Tibial artery (tissue), 4 donors: Measurements from ENCODE around the gene CD177.
"Not testable (repeated sequence)": the region's sequence is repeated elsewhere in the genome, so short reads cannot be mapped to it uniquely, and the experiment has no call there.

Experiments
- DNase-seq, 2 donors: peaks; one replicate each; pipeline ENCODE4 v3.0.0-alpha.2; 2019
- H3K27ac ChIP-seq, 2 donors: fragments of 200-600 bp; sonication (generic) in 1 of 2; 1 replicate in 1 of 2; 2 replicates in 1 of 2; pipeline ENCODE4 v1.5.1; 2018 to 2019; ENCODE audit warnings: mild to moderate bottlenecking in 1 of 2
- H3K27me3 ChIP-seq, 2 donors: fragments of 200-600 bp; sonication (generic) in 1 of 2; one replicate each; pipeline versions ENCODE4 v1.5.1 to v1.6.0; 2016 to 2019
- H3K36me3 ChIP-seq, 3 donors: fragments of 200-600 bp; sonication (generic) in 2 of 3; one replicate each; pipeline ENCODE4 v1.5.1; 2016 to 2019; ENCODE audit warnings: mild to moderate bottlenecking in 2 of 3
- H3K4me1 ChIP-seq, 4 donors: fragments of 200-600 bp; sonication (generic) in 2 of 4; 1 replicate in 3 of 4; 2 replicates in 1 of 4; pipeline ENCODE4 v1.5.1; 2016 to 2019
- H3K4me3 ChIP-seq, 2 donors: fragments of 200-600 bp; sonication (generic) in 1 of 2; 1 replicate in 1 of 2; 2 replicates in 1 of 2; pipeline ENCODE4 v1.5.1; 2018 to 2019; ENCODE audit warnings: mild to moderate bottlenecking in 2 of 2
- H3K9me3 ChIP-seq, 3 donors: fragments of 200-600 bp; sonication (generic) in 1 of 3; one replicate each; pipeline ENCODE4 v1.5.1; 2016 to 2019
- intact Hi-C: fragments of 100-400 bp; cut with DNase I; formaldehyde crosslinking; loops from one replicate; pipeline ENCODE4 v1.15.0; 2023; ENCODE audit warnings: low total_unique reads
- TF ChIP-seq, protein P1 (sequence below), 2 experiments: fragments of 200-600 bp in 1 of 2; fragments of 450-650 bp in 1 of 2; IDR thresholded peaks; one replicate each; pipeline ENCODE4 v1.5.1; 2017 to 2019; ENCODE audit warnings: antibody characterized with exemption in 2 of 2, mild to moderate bottlenecking in 1 of 2, moderate library complexity in 1 of 2

The CD177 gene

GRCh38 chr19:43393501-43393900 is 40.0 kb downstream of the CD177 start:
- H3K27ac ChIP-seq, H3K9me3 ChIP-seq, intact Hi-C loops, DNase-seq, H3K36me3 ChIP-seq, H3K27me3 ChIP-seq, H3K4me1 ChIP-seq, H3K4me3 ChIP-seq: not testable (repeated sequence)

DNA sequence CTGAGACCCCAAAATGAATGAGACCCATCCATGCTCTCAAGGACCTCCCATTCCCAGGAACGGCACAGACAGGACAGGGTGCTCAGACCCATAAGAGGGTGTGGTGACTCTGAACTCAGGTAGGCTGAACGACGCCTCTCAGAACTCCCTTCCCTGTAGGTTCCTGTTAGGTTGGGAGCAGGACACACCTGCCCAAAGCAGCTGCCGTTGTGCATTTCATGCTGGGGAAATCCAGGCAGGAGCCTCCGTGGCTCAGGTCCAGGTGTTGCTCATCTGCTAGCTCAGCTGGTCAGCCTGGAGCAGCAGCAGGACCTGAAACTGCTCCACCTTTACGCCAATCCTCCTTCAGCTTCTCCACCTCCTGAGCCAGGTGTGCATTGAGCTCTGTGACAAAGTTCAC is 42.1 kb downstream of the CD177 start:
- no peaks in the 10 kb centered on the region for H3K4me1 ChIP-seq
- H3K27ac ChIP-seq: no peak overlapping the region
- H3K4me3 ChIP-seq: no peak overlapping the region
- no peak for DNase-seq
- peaks cover 0 to 2% of the 10 kb centered on the region in 2 donors for H3K27me3 ChIP-seq
- intact Hi-C loops: no loop called here
- H3K9me3 ChIP-seq: no peaks in the 10 kb centered on the region
- no peaks in the 10 kb centered on the region for H3K36me3 ChIP-seq
- TF ChIP-seq, protein P1, sequence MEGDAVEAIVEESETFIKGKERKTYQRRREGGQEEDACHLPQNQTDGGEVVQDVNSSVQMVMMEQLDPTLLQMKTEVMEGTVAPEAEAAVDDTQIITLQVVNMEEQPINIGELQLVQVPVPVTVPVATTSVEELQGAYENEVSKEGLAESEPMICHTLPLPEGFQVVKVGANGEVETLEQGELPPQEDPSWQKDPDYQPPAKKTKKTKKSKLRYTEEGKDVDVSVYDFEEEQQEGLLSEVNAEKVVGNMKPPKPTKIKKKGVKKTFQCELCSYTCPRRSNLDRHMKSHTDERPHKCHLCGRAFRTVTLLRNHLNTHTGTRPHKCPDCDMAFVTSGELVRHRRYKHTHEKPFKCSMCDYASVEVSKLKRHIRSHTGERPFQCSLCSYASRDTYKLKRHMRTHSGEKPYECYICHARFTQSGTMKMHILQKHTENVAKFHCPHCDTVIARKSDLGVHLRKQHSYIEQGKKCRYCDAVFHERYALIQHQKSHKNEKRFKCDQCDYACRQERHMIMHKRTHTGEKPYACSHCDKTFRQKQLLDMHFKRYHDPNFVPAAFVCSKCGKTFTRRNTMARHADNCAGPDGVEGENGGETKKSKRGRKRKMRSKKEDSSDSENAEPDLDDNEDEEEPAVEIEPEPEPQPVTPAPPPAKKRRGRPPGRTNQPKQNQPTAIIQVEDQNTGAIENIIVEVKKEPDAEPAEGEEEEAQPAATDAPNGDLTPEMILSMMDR (IDR thresholded peaks at IDR 0.05): no peak

- no peak for DNase-seq
- Histone ChIP-seq H3K4me1 (no peaks in the 10 kb centered on the region), H3K9me3 (no peaks in the 10 kb centered on the region), H3K36me3 (no peaks in the 10 kb centered on the region), H3K27ac (no peak overlapping the region), H3K27me3 (no peaks in the 10 kb centered on the region), H3K4me3 (no peak overlapping the region)
- TF ChIP-seq, protein P1 (IDR thresholded peaks at IDR 0.05): no peak
- intact Hi-C loops: no loop called here
Measured at GRCh38 chr19:43406297-43406696, 52.8 kb downstream of the CD177 start.

GRCh38 chr19:43407416-43408005 is 54.0 kb downstream of the CD177 start:
- intact Hi-C loops: no loop called here
- Histone ChIP-seq H3K27ac (no peak overlapping the region), H3K9me3 (no peaks in the 10 kb centered on the region), H3K27me3 (no peaks in the 10 kb centered on the region), H3K4me3 (no peak overlapping the region), H3K4me1 (no peaks in the 10 kb centered on the region), H3K36me3 (no peaks in the 10 kb centered on the region)
- no peak for DNase-seq
- TF ChIP-seq, protein P1 (IDR thresholded peaks at IDR 0.05): no peak

- H3K4me1 ChIP-seq: no peaks in the 10 kb centered on the region
- no peaks in the 10 kb centered on the region for H3K9me3 ChIP-seq
- no peak overlapping the region for H3K27ac ChIP-seq
- H3K27me3 ChIP-seq: no peaks in the 10 kb centered on the region
- no peak overlapping the region for H3K4me3 ChIP-seq
- H3K36me3 ChIP-seq: no peaks in the 10 kb centered on the region
- intact Hi-C loops: no loop called here
- DNase-seq: no peak
- TF ChIP-seq, protein P1 (IDR thresholded peaks at IDR 0.05): no peak
Measured at GRCh38 chr19:43408043-43408442, 54.6 kb downstream of the CD177 start.

- no peaks in the 10 kb centered on the region for H3K27me3 ChIP-seq
- no peaks in the 10 kb centered on the region for H3K4me1 ChIP-seq
- TF ChIP-seq, protein P1 (IDR thresholded peaks at IDR 0.05): no peak
- DNase-seq: no peak
- H3K27ac ChIP-seq: no peak overlapping the region
- no peak overlapping the region for H3K4me3 ChIP-seq
- intact Hi-C loops: no loop called here
- H3K9me3 ChIP-seq: no peaks in the 10 kb centered on the region
- H3K36me3 ChIP-seq: no peaks in the 10 kb centered on the region
Measured at GRCh38 chr19:43409415-43409814, 55.9 kb downstream of the CD177 start.
